Effector memory CD4-positive, alpha-beta T cell (primary cell): Measurements from ENCODE around the gene GBA2.
A peak's percentile ranks its signal among the peaks of the same experiment; 100 is the strongest.

Source experiments
- DNase-seq, 3 donors: peaks; one replicate each; pipeline ENCODE4 v3.0.0-alpha.2; 2020
- H3K27ac ChIP-seq: 2 replicates; pipeline ENCODE4 v1.7.0; 2013; ENCODE audit warnings: mild to moderate bottlenecking, low read length, moderate library complexity; ENCODE audit not compliant: insufficient read depth, poor library complexity, severe bottlenecking
- H3K27me3 ChIP-seq: replicated peaks from 2 replicates; pipeline ENCODE4 v1.7.0; 2013; ENCODE audit warnings: mild to moderate bottlenecking, low read length; ENCODE audit not compliant: insufficient read depth, control insufficient read depth, poor library complexity, severe bottlenecking
- H3K36me3 ChIP-seq: 2 replicates; pipeline ENCODE4 v1.7.0; 2013; ENCODE audit warnings: mild to moderate bottlenecking, low read length, moderate library complexity; ENCODE audit not compliant: control insufficient read depth, insufficient read depth
- H3K4me1 ChIP-seq: 2 replicates; pipeline ENCODE4 v1.7.0; 2013; ENCODE audit warnings: low read length, mild to moderate bottlenecking; ENCODE audit not compliant: control insufficient read depth, insufficient read depth, poor library complexity, severe bottlenecking
- H3K4me3 ChIP-seq: 2 replicates; pipeline ENCODE4 v1.7.0; 2013; ENCODE audit warnings: low read length, low read depth, mild to moderate bottlenecking; ENCODE audit not compliant: insufficient read depth, poor library complexity, severe bottlenecking
- H3K9me3 ChIP-seq: 2 replicates; pipeline ENCODE4 v1.7.0; 2013; ENCODE audit warnings: mild to moderate bottlenecking, low read length, moderate library complexity; ENCODE audit not compliant: control insufficient read depth

Gene GBA2

DNA sequence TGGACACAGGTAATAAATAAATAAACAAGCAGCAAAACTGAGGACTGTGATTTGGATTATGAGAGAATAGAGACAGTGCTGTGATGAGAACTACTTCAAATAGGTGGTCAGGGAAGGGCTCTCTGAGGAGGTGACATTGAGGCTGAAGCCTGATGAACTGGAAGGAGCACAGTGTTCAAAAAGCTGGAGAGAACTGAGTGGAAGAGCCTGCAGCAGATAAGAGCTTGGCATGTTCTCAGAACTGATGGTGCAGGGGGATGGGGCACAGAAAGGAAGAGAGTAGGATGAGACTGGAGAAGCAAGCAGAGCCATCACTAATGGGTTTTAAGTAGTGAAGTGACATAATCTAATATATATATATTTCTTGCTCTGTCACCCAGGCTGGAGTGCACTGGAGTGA, 48.1 kb downstream of the GBA2 start:
- no peaks in the 10 kb centered on the region for H3K9me3 ChIP-seq
- no peak overlapping the region for H3K27ac ChIP-seq
- H3K4me1 ChIP-seq, result peaks cover 6% of the 10 kb centered on the region
- DNase-seq, result no peak
- peaks cover 88% of the 10 kb centered on the region for H3K36me3 ChIP-seq
- no peaks in the 10 kb centered on the region for H3K27me3 ChIP-seq
- no peak overlapping the region for H3K4me3 ChIP-seq

GRCh38 chr9:35700031-35700430, 49.0 kb downstream of the GBA2 start:
- H3K27me3 ChIP-seq, result no peaks in the 10 kb centered on the region
- no peak overlapping the region for H3K27ac ChIP-seq
- H3K4me1 ChIP-seq, result peaks cover 6% of the 10 kb centered on the region
- peaks cover 79% of the 10 kb centered on the region for H3K36me3 ChIP-seq
- no peak for DNase-seq
- no peaks in the 10 kb centered on the region for H3K9me3 ChIP-seq
- no peak overlapping the region for H3K4me3 ChIP-seq

GRCh38 chr9:35698231-35698630, 50.8 kb downstream of the GBA2 start:
- DNase-seq, result no peak
- no peak overlapping the region for H3K27ac ChIP-seq
- peaks cover 6% of the 10 kb centered on the region for H3K4me1 ChIP-seq
- H3K27me3 ChIP-seq, result no peaks in the 10 kb centered on the region
- no peak overlapping the region for H3K4me3 ChIP-seq
- H3K36me3 ChIP-seq, result peaks cover 61% of the 10 kb centered on the region
- H3K9me3 ChIP-seq, result no peaks in the 10 kb centered on the region

GRCh38 chr9:35697486-35697885, 51.5 kb downstream of the GBA2 start:
- H3K4me3 ChIP-seq, result no peak overlapping the region
- H3K36me3 ChIP-seq, result peaks cover 53% of the 10 kb centered on the region

DNA sequence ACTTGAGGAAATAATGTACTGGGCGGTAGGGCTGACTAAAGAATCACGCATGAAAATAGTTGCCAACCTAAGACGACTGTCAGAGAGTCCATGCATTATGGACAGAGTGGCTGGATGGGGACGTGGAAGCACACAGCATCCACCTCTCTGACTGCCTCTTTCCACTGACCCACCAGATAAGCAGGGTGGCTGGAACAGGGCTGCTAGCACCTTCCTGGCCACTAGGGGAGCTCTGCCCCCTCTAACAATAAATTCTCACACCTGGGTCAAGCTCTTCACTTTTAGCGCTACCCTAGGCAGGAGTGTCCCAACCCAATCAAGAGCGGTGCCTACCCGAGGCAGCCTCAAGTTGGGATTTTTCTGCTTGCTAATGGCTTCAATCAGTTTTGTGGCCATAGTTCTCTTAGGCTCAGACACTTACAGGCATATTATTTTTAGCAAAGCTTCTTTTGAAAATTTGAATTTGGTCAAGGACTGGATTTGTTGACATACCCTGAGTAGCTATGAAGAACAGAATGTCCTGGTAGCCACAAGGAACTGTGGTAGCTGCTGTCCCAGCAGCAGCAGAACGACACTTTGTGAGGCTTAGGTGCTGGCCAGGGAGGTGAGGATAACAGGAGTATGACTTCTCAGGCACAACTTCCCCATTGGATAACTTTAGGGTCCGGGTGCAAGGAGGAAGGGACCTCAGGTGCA, 52.4 kb downstream of the GBA2 start:
- Histone ChIP-seq H3K27ac (no peak overlapping the region), H3K4me1 (peaks cover 6% of the 10 kb centered on the region), H3K9me3 (no peaks in the 10 kb centered on the region), H3K4me3 (no peak overlapping the region), H3K27me3 (no peaks in the 10 kb centered on the region), H3K36me3 (peaks cover 50% of the 10 kb centered on the region)
- DNase-seq, result peak; percentile 40 to 42 (median 41)

More at GRCh38 chr9:35697486-35697885, 51.5 kb downstream of the GBA2 start:
- DNase-seq, result no peak
- Histone ChIP-seq H3K9me3 (no peaks in the 10 kb centered on the region), H3K4me1 (peaks cover 6% of the 10 kb centered on the region), H3K27me3 (no peaks in the 10 kb centered on the region), H3K27ac (no peak overlapping the region)

- Histone ChIP-seq H3K27me3 (no peaks in the 10 kb centered on the region), H3K36me3 (peaks cover 43% of the 10 kb centered on the region), H3K27ac (no peak overlapping the region), H3K9me3 (no peaks in the 10 kb centered on the region), H3K4me1 (peaks cover 9% of the 10 kb centered on the region), H3K4me3 (no peak overlapping the region)
- no peak for DNase-seq
Measured at GRCh38 chr9:35695943-35696401, 53.1 kb downstream of the GBA2 start.

DNA sequence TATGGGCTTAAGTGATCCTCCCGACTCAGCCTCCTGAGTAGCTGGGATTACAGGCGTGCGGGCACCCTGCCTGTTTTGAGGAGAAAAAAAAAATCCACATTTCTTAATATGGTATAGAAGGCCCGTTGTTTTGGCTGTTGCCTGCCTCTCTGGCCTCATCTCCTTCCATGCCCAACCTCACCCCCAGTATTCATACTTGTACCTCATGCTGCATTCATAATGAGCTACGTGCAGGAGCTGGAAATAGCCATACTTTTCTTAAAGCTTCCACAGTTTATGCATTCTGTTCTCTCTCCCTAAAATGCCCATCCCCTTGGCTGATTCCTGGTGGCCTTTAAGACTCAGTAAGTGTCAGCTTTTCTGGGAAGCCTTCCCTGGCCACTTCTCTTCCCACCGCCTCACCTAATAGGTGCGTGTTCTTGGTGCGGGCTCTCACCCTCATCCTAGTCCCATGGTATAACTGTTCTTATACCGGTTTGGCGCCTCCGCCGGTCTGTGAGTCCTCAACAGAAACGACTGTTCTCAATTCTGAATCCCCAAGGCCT, 57.2 kb downstream of the GBA2 start:
- no peaks in the 10 kb centered on the region for H3K9me3 ChIP-seq
- no peak for DNase-seq
- H3K36me3 ChIP-seq, result peaks cover 4% of the 10 kb centered on the region
- H3K4me1 ChIP-seq, result peaks cover 14% of the 10 kb centered on the region
- no peaks in the 10 kb centered on the region for H3K27me3 ChIP-seq
- no peak overlapping the region for H3K27ac ChIP-seq
- H3K4me3 ChIP-seq, result no peak overlapping the region

DNA sequence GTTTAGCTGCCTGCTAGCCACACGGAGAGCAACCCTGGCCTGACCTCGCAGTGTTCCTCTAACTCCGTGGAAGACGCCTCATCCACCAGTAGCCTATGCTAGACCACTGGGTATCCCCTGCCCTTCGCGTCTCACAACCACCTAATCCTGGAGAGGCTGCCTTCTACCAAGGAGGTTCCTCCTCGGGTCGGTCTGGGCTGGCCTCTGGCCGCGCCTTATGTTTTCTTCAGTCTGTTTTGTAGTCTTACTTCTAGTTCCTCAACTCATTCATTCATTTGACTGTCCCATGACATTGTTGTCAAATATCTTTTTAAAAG, 57.7 kb downstream of the GBA2 start:
- Histone ChIP-seq H3K36me3 (peaks cover 2% of the 10 kb centered on the region), H3K27ac (peak overlapping the region; percentile 45), H3K27me3 (no peaks in the 10 kb centered on the region), H3K9me3 (no peaks in the 10 kb centered on the region), H3K4me1 (peaks cover 9% of the 10 kb centered on the region), H3K4me3 (peak overlapping the region; percentile 78)
- no peak for DNase-seq

GRCh38 chr9:35690614-35691333, 58.3 kb downstream of the GBA2 start:
- H3K27me3 ChIP-seq, result no peaks in the 10 kb centered on the region
- DNase-seq, result peak in 1 of 3 donors; percentile 9
- no peaks in the 10 kb centered on the region for H3K36me3 ChIP-seq
- H3K9me3 ChIP-seq, result no peaks in the 10 kb centered on the region
- peak overlapping the region; percentile 78 for H3K4me3 ChIP-seq
- H3K27ac ChIP-seq, result peak overlapping the region; percentile 45
- peaks cover 9% of the 10 kb centered on the region for H3K4me1 ChIP-seq

- Histone ChIP-seq H3K4me3 (peak overlapping the region; percentile 78), H3K27me3 (no peaks in the 10 kb centered on the region), H3K27ac (no peak overlapping the region), H3K9me3 (no peaks in the 10 kb centered on the region), H3K36me3 (no peaks in the 10 kb centered on the region), H3K4me1 (peaks cover 9% of the 10 kb centered on the region)
- DNase-seq, result no peak
Measured at GRCh38 chr9:35690294-35690613, 58.8 kb downstream of the GBA2 start.
